Choroid plexus epithelial cell (primary cell): ENCODE measurements around the gene GNG8.

Experiments used
- DNase-seq: peaks from one replicate; pipeline ENCODE4 v3.0.0-alpha.2; 2010; ENCODE audit warnings: low read depth
- H3K4me3 ChIP-seq: 2 replicates; pipeline ENCODE4 v1.5.1; 2011; ENCODE audit warnings: low read depth, mild to moderate bottlenecking, control low read depth, low read length, moderate library complexity
- CTCF ChIP-seq: conservative IDR thresholded peaks from 2 replicates; pipeline ENCODE4 v1.5.1; 2011; ENCODE audit warnings: low read depth, mild to moderate bottlenecking, control low read depth, inconsistent platforms, low read length, moderate library complexity

GNG8 gene

GRCh38 chr19:46616631-46617322 is 19.2 kb downstream of the GNG8 start:
- TF ChIP-seq CTCF: peak; percentile 52
- no peak overlapping the region for H3K4me3 ChIP-seq
- DNase-seq: peak; percentile 80

- no peak overlapping the region for H3K4me3 ChIP-seq
- DNase-seq: no peak
- TF ChIP-seq CTCF: no peak
These were observed 20.0 kb downstream of the GNG8 start for GRCh38 chr19:46615966-46616365.

GRCh38 chr19:46614114-46614722 is 21.8 kb downstream of the GNG8 start:
- peak; percentile 89 for TF ChIP-seq CTCF
- DNase-seq: peak; percentile 87
- no peak overlapping the region for H3K4me3 ChIP-seq

GRCh38 chr19:46613525-46613924 is 22.5 kb downstream of the GNG8 start:
- H3K4me3 ChIP-seq: no peak overlapping the region
- TF ChIP-seq CTCF: no peak
- DNase-seq: no peak

GRCh38 chr19:46611776-46612175 is 24.2 kb downstream of the GNG8 start:
- DNase-seq: no peak
- no peak for TF ChIP-seq CTCF
- H3K4me3 ChIP-seq: no peak overlapping the region

- DNase-seq: peak; percentile 53
- no peak for TF ChIP-seq CTCF
These were observed 24.9 kb downstream of the GNG8 start for GRCh38 chr19:46610851-46611770.

More at GRCh38 chr19:46610851-46611770, 24.9 kb downstream of the GNG8 start:
- H3K4me3 ChIP-seq: no peak overlapping the region
